H9 (cell line): Measurements from ENCODE around the gene ASIC4. TPM values are rescaled to one million over a fixed set of nuclear protein-coding genes. Genes with fewer than 3 reads are reported as not detected.

Source experiments
- DNase-seq: peaks from one replicate; pipeline ENCODE4 v3.0.0-alpha.2; 2017
- H2AFZ ChIP-seq: one replicate; pipeline ENCODE4 v1.6.1; 2013; ENCODE audit warnings: mild to moderate bottlenecking, low read length, control low read depth, moderate library complexity
- H2AK5ac ChIP-seq: 2 replicates; pipeline ENCODE4 v1.6.1; 2013; ENCODE audit warnings: low read length, control low read depth, mixed read lengths; ENCODE audit not compliant: insufficient read length
- H2BK120ac ChIP-seq: one replicate; pipeline ENCODE4 v1.6.1; 2013; ENCODE audit warnings: low read depth, mild to moderate bottlenecking, low read length, control low read depth, inconsistent platforms; ENCODE audit not compliant: poor library complexity, severe bottlenecking
- H2BK12ac ChIP-seq: 2 replicates; pipeline ENCODE4 v1.6.1; 2013; ENCODE audit warnings: low read length, control low read depth, mixed read lengths, low read depth; ENCODE audit not compliant: insufficient read length
- H2BK15ac ChIP-seq: 2 replicates; pipeline ENCODE4 v1.6.1; 2013; ENCODE audit warnings: low read depth, low read length, control low read depth
- H2BK20ac ChIP-seq: one replicate; pipeline ENCODE4 v1.6.1; 2013; ENCODE audit warnings: low read depth, mild to moderate bottlenecking, low read length, control low read depth, inconsistent platforms; ENCODE audit not compliant: poor library complexity, severe bottlenecking
- H2BK5ac ChIP-seq: 2 replicates; pipeline ENCODE4 v1.6.1; 2013; ENCODE audit warnings: low read length, control low read depth, mixed read lengths; ENCODE audit not compliant: insufficient read length
- H3K14ac ChIP-seq: 2 replicates; pipeline ENCODE4 v1.6.1; 2013; ENCODE audit warnings: low read length, control low read depth; ENCODE audit not compliant: insufficient read depth
- H3K18ac ChIP-seq: 2 replicates; pipeline ENCODE4 v1.6.1; 2013; ENCODE audit warnings: low read depth, mild to moderate bottlenecking, mixed read lengths, low read length, control low read depth; ENCODE audit not compliant: insufficient read length
- H3K23ac ChIP-seq: 2 replicates; pipeline ENCODE4 v1.6.1; 2013; ENCODE audit warnings: low read length, control low read depth, mixed read lengths, low read depth; ENCODE audit not compliant: insufficient read length
- H3K23me2 ChIP-seq: 2 replicates; pipeline ENCODE4 v1.6.1; 2013; ENCODE audit warnings: low read depth, mild to moderate bottlenecking, mixed read lengths, low read length, control low read depth; ENCODE audit not compliant: insufficient read length, poor library complexity, severe bottlenecking
- H3K27ac ChIP-seq: 2 replicates; pipeline ENCODE4 v1.5.1; 2013; ENCODE audit warnings: low read length, control low read depth, mixed read lengths, low read depth; ENCODE audit not compliant: insufficient read length
- H3K27me3 ChIP-seq: 2 replicates; pipeline ENCODE4 v1.6.1; 2013; ENCODE audit warnings: low read length, control low read depth, inconsistent platforms; ENCODE audit not compliant: insufficient read depth
- H3K4ac ChIP-seq: 2 replicates; pipeline ENCODE4 v1.6.1; 2013; ENCODE audit warnings: low read depth, mild to moderate bottlenecking, control low read depth, inconsistent platforms, low read length, moderate library complexity
- H3K4me1 ChIP-seq: 2 replicates; pipeline ENCODE4 v1.6.1; 2013; ENCODE audit warnings: low read length, control low read depth, inconsistent platforms; ENCODE audit not compliant: insufficient read depth
- H3K4me2 ChIP-seq: 2 replicates; pipeline ENCODE4 v1.6.1; 2013; ENCODE audit warnings: low read length, control low read depth, mixed read lengths; ENCODE audit not compliant: insufficient read length, insufficient read depth
- H3K56ac ChIP-seq: 2 replicates; pipeline ENCODE4 v1.6.1; 2013; ENCODE audit warnings: low read depth, mild to moderate bottlenecking, mixed read lengths, low read length, control low read depth; ENCODE audit not compliant: insufficient read length
- H3K79me1 ChIP-seq: 2 replicates; pipeline ENCODE4 v1.6.1; 2013; ENCODE audit warnings: low read depth, mild to moderate bottlenecking, moderate library complexity, low read length, control low read depth, inconsistent platforms; ENCODE audit not compliant: insufficient read depth, poor library complexity, severe bottlenecking
- H3K79me2 ChIP-seq: 2 replicates; pipeline ENCODE4 v1.6.1; 2013; ENCODE audit warnings: low read length, control low read depth, inconsistent platforms; ENCODE audit not compliant: insufficient read depth
- H3K9ac ChIP-seq: 2 replicates; pipeline ENCODE4 v1.6.1; 2013; ENCODE audit warnings: low read length, control low read depth, mixed read lengths; ENCODE audit not compliant: insufficient read length; ENCODE audit errors: extremely low read depth
- H3K9me3 ChIP-seq: one replicate; pipeline ENCODE4 v1.6.1; 2013; ENCODE audit warnings: low read depth, low read length, inconsistent platforms; ENCODE audit not compliant: control insufficient read depth
- H3T11ph ChIP-seq: one replicate; pipeline ENCODE4 v1.6.1; 2013; ENCODE audit warnings: mild to moderate bottlenecking, low read length, control low read depth, inconsistent platforms
- H4K20me1 ChIP-seq: one replicate; pipeline ENCODE4 v1.6.1; 2013; ENCODE audit not compliant: control insufficient read depth, insufficient read length, insufficient read depth
- H4K5ac ChIP-seq: 2 replicates; pipeline ENCODE4 v1.6.1; 2013; ENCODE audit warnings: low read depth, mild to moderate bottlenecking, mixed read lengths, low read length, control low read depth; ENCODE audit not compliant: insufficient read length
- H4K8ac ChIP-seq: replicated peaks from 2 replicates; pipeline ENCODE4 v1.6.1; 2013; ENCODE audit warnings: low read length, control low read depth, mixed read lengths, low read depth; ENCODE audit not compliant: insufficient read length
- H4K91ac ChIP-seq: 2 replicates; pipeline ENCODE4 v1.6.1; 2013; ENCODE audit warnings: low read depth, mild to moderate bottlenecking, moderate library complexity, mixed read lengths, low read length, control low read depth; ENCODE audit not compliant: insufficient read length
- H3K27ac Mint-ChIP-seq, 3 experiments: 2 replicates in 2 of 3; 3 replicates in 1 of 3; pipeline ENCODE4 v1.8.0; 2020 to 2021; ENCODE audit warnings: mixed read lengths in 3 of 3, mild to moderate bottlenecking in 1 of 3, moderate library complexity in 1 of 3
- H3K27me3 Mint-ChIP-seq: 2 replicates; pipeline ENCODE4 v1.8.0; 2021; ENCODE audit warnings: low read depth, mild to moderate bottlenecking, moderate library complexity, mixed read lengths
- H3K36me3 Mint-ChIP-seq, 3 experiments: 2 replicates in 2 of 3; 3 replicates in 1 of 3; pipeline ENCODE4 v1.8.0; 2020 to 2021; ENCODE audit warnings: low read depth in 3 of 3, mixed read lengths in 3 of 3; ENCODE audit not compliant: insufficient read depth in 1 of 3
- H3K4me1 Mint-ChIP-seq, 2 experiments: 2 replicates each; pipeline ENCODE4 v1.8.0; 2020; ENCODE audit warnings: mixed read lengths in 2 of 2
- H3K4me3 Mint-ChIP-seq, 2 experiments: 2 replicates in 1 of 2; 3 replicates in 1 of 2; pipeline ENCODE4 v1.8.0; 2020 to 2021; ENCODE audit warnings: mild to moderate bottlenecking in 2 of 2, mixed read lengths in 2 of 2, moderate library complexity in 1 of 2
- H3K9me3 Mint-ChIP-seq, 2 experiments: 2 replicates in 1 of 2; 3 replicates in 1 of 2; pipeline ENCODE4 v1.8.0; 2020; ENCODE audit warnings: mild to moderate bottlenecking in 2 of 2, mixed read lengths in 2 of 2, moderate library complexity in 1 of 2
- WGBS: extraction: QIAGEN DNeasy Blood & Tissue Kit; methylation state at CpG from one replicate; pipeline ENCODE4 v1.1.7; 2013; ENCODE audit warnings: missing lambda C conversion rate, low lambda C conversion rate, mixed read lengths; ENCODE audit not compliant: insufficient read length; ENCODE audit errors: extremely low coverage; 5-methylcytosine and 5-hydroxymethylcytosine counted together
- microRNA-seq: library from miRNA; unstranded; fragments of <30 nt; microRNA quantifications from one replicate; pipeline ENCODE4, GENCODE V29; 2020; ENCODE audit warnings: borderline microRNAs expressed
- total RNA-seq: library from RNA; stranded (reverse); gene quantifications from 2 replicates; pipeline ENCODE4 v1.2.1, GENCODE V29; 2021
- TF ChIP-seq, protein P1 (sequence below): fragments of 200-600 bp; sonication (generic); conservative IDR thresholded peaks from 3 replicates; pipeline ENCODE4 v1.8.0; 2021; ENCODE audit warnings: antibody characterized with exemption, mild to moderate bottlenecking

ASIC4 gene
- total RNA-seq, 1 experiment from 2014 or later, result 0.37 TPM

DNA sequence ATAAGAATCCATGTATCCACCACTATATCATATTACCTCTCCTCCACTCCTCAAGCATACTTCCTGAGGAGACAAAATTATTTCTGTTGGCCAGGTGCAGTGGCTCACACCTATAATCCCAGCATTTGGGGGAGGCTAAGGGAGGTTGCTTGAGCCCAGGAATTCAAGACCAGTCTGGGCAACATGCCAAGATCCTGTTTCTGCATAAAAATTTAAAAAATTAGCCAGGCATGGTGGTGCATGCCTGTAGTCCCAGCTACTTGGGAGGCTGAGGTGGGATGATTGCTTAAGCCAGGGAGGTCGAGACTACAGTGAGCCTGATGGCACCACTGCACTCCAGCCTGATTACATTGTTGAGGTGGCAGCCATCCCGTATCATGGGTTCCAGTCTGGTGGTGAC lies 67.1 kb downstream of the ASIC4 start:
- no peak overlapping the region for H3K18ac ChIP-seq
- H3K27me3 Mint-ChIP-seq, result peaks cover 17% of the 10 kb centered on the region
- WGBS, result no CpG with 5 or more reads among the region's 2 CpGs

More for the DNA sequence above, 67.1 kb downstream of the ASIC4 start:
- H3K4me1 Mint-ChIP-seq, result peaks cover 27 to 32% of the 10 kb centered on the region in 2 experiments
- Histone ChIP-seq H4K91ac (no peak overlapping the region), H3K56ac (no peak overlapping the region), H3K9ac (no peak overlapping the region), H3K4ac (no peak overlapping the region), H3K4me2 (no peak overlapping the region), H3K79me2 (no peaks in the 10 kb centered on the region), H2BK120ac (no peak overlapping the region), H3K23ac (no peak overlapping the region), H4K20me1 (no peaks in the 10 kb centered on the region), H2BK12ac (no peak overlapping the region), H3K23me2 (no peaks in the 10 kb centered on the region), H3K4me1 (peaks cover 4% of the 10 kb centered on the region; the same call in 1 of the 2 replicates), H2BK20ac (no peak overlapping the region), H2AFZ (no peak overlapping the region), H4K8ac (no peak overlapping the region), H3K27me3 (no peaks in the 10 kb centered on the region; the same call in 1 of the 2 replicates), H2AK5ac (no peak overlapping the region), H3T11ph (no peak overlapping the region), H2BK5ac (no peak overlapping the region), H3K9me3 (no peaks in the 10 kb centered on the region), H3K14ac (no peak overlapping the region), H3K27ac (no peak overlapping the region), H2BK15ac (no peak overlapping the region), H4K5ac (no peak overlapping the region), H3K79me1 (no peaks in the 10 kb centered on the region)
- TF ChIP-seq, protein P1, sequence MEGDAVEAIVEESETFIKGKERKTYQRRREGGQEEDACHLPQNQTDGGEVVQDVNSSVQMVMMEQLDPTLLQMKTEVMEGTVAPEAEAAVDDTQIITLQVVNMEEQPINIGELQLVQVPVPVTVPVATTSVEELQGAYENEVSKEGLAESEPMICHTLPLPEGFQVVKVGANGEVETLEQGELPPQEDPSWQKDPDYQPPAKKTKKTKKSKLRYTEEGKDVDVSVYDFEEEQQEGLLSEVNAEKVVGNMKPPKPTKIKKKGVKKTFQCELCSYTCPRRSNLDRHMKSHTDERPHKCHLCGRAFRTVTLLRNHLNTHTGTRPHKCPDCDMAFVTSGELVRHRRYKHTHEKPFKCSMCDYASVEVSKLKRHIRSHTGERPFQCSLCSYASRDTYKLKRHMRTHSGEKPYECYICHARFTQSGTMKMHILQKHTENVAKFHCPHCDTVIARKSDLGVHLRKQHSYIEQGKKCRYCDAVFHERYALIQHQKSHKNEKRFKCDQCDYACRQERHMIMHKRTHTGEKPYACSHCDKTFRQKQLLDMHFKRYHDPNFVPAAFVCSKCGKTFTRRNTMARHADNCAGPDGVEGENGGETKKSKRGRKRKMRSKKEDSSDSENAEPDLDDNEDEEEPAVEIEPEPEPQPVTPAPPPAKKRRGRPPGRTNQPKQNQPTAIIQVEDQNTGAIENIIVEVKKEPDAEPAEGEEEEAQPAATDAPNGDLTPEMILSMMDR, result no peak
- no peak overlapping the region for H3K27ac Mint-ChIP-seq
- no peak for DNase-seq
- no peaks in the 10 kb centered on the region; a peak in 1 of 5 replicates for H3K9me3 Mint-ChIP-seq
- H3K36me3 Mint-ChIP-seq, result no peaks in the 10 kb centered on the region
- no peak overlapping the region for H3K4me3 Mint-ChIP-seq

Small RNA genes lying within 50 kb of the gene (microRNA-seq; reads per million reads assigned to microRNA genes)
- not detected for gene MIR3132

Other genes with a start within 250 kb of the ASIC4 start
- gene DNAJB2, start 235.1 kb upstream of the ASIC4 start, total RNA-seq, result 32.0 and 34.1 TPM in 2 replicates
- 6.3 and 6.5 TPM in 2 replicates for gene PTPRN, start 205.1 kb upstream of the ASIC4 start, total RNA-seq
- gene RESP18, start 181.7 kb upstream of the ASIC4 start, total RNA-seq, result not detected in 2 replicates
- gene DNPEP, start 126.6 kb upstream of the ASIC4 start, total RNA-seq, result 60.9 and 63.5 TPM in 2 replicates
- 3.0 and 4.6 TPM in 2 replicates for gene DES, start 96.1 kb upstream of the ASIC4 start, total RNA-seq
- 23.7 and 25.2 TPM in 2 replicates for gene SPEG, start 79.6 kb upstream of the ASIC4 start, total RNA-seq
- gene GMPPA, start 15.6 kb upstream of the ASIC4 start, total RNA-seq, result 32.0 and 34.5 TPM in 2 replicates
- gene CHPF, start 29.3 kb downstream of the ASIC4 start, total RNA-seq, result 45.1 and 46.5 TPM in 2 replicates
- 7.7 and 8.8 TPM in 2 replicates for gene TMEM198, start 29.5 kb downstream of the ASIC4 start, total RNA-seq
- 139 and 140 TPM in 2 replicates for gene OBSL1, start 57.1 kb downstream of the ASIC4 start, total RNA-seq
- 0.24 and 0.31 TPM in 2 replicates for gene INHA, start 57.8 kb downstream of the ASIC4 start, total RNA-seq
- 28.1 and 31.1 TPM in 2 replicates for gene STK11IP, start 83.4 kb downstream of the ASIC4 start, total RNA-seq
- gene SLC4A3, start 113.1 kb downstream of the ASIC4 start, total RNA-seq, result 10.7 and 11.1 TPM in 2 replicates